Measurements from ENCODE around the gene LRRC40. TPM values are rescaled to one million over a fixed set of nuclear protein-coding genes. Genes with fewer than 3 reads are reported as not detected.
"Not testable (repeated sequence)": the region's sequence is repeated elsewhere in the genome, so short reads cannot be mapped to it uniquely, and the experiment has no call there.

LRRC40 gene
- polyA plus RNA-seq, 1 donor from 2014 or later, result 107 TPM

- Histone ChIP-seq H2AFZ (ENCODE audit: low read depth, low read length) (no peak overlapping the region), H3K79me2 (replicated peaks; ENCODE audit: insufficient read depth, low read length) (peaks cover 92% of the 10 kb centered on the region), H3K4me2 (ENCODE audit: low read length) (no peak overlapping the region), H3K9me3 (ENCODE audit: low read length) (no peaks in the 10 kb centered on the region), H4K20me1 (ENCODE audit: insufficient read depth) (no peaks in the 10 kb centered on the region), H3K4me3 (ENCODE audit: low read length) (no peak overlapping the region), H3K9me2 (ENCODE audit: insufficient read depth, low read length) (no peaks in the 10 kb centered on the region), H3K27me3 (ENCODE audit: insufficient read depth, low read depth, low read length) (no peaks in the 10 kb centered on the region), H3K9ac (ENCODE audit: low read length) (no peak overlapping the region), H3K27ac (ENCODE audit: low read length) (no peak overlapping the region), H3F3A (ENCODE audit: insufficient read depth, low read length, poor library complexity, severe bottlenecking) (no peaks in the 10 kb centered on the region), H3K36me3 (ENCODE audit: insufficient read depth, low read length) (no peaks in the 10 kb centered on the region)
- TF ChIP-seq EP300 (conservative IDR thresholded peaks at IDR 0.05; ENCODE audit: poor library complexity, severe bottlenecking) (no peak), MXI1 (conservative IDR thresholded peaks at IDR 0.05; ENCODE audit: poor library complexity, severe bottlenecking) (no peak), POLR2AphosphoS5 (IDR thresholded peaks at IDR 0.05) (no peak), EZH2 (IDR thresholded peaks at IDR 0.05; ENCODE audit: borderline replicate concordance, insufficient read depth, low read length, poor library complexity, severe bottlenecking) (no peak), SMC3 (conservative IDR thresholded peaks at IDR 0.05; ENCODE audit: poor library complexity) (no peak), RAD21 (conservative IDR thresholded peaks at IDR 0.05) (no peak), REST (IDR thresholded peaks at IDR 0.05; ENCODE audit: borderline replicate concordance) (no peak), TAF1 (IDR thresholded peaks at IDR 0.05; ENCODE audit: low read depth) (no peak)
- TF ChIP-seq, protein P1, sequence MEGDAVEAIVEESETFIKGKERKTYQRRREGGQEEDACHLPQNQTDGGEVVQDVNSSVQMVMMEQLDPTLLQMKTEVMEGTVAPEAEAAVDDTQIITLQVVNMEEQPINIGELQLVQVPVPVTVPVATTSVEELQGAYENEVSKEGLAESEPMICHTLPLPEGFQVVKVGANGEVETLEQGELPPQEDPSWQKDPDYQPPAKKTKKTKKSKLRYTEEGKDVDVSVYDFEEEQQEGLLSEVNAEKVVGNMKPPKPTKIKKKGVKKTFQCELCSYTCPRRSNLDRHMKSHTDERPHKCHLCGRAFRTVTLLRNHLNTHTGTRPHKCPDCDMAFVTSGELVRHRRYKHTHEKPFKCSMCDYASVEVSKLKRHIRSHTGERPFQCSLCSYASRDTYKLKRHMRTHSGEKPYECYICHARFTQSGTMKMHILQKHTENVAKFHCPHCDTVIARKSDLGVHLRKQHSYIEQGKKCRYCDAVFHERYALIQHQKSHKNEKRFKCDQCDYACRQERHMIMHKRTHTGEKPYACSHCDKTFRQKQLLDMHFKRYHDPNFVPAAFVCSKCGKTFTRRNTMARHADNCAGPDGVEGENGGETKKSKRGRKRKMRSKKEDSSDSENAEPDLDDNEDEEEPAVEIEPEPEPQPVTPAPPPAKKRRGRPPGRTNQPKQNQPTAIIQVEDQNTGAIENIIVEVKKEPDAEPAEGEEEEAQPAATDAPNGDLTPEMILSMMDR (IDR thresholded peaks at IDR 0.05; ENCODE audit: poor library complexity, severe bottlenecking), result no peak
Observed at GRCh38 chr1:70208292-70208691, 2.9 kb upstream of the LRRC40 start.

GRCh38 chr1:70207492-70207891, 2.1 kb upstream of the LRRC40 start:
- H3K9me3 ChIP-seq (ENCODE audit: low read length), result no peaks in the 10 kb centered on the region
- H3K36me3 ChIP-seq (ENCODE audit: insufficient read depth, low read length), result no peaks in the 10 kb centered on the region
- H3K9ac ChIP-seq (ENCODE audit: low read length), result no peak overlapping the region
- H3K4me3 ChIP-seq (ENCODE audit: low read length), result peak overlapping the region; percentile 88
- H3K4me2 ChIP-seq (ENCODE audit: low read length), result no peak overlapping the region
- no peak overlapping the region for H3K27ac ChIP-seq (ENCODE audit: low read length)
- no peaks in the 10 kb centered on the region for H3K27me3 ChIP-seq (ENCODE audit: insufficient read depth, low read depth, low read length)
- no peaks in the 10 kb centered on the region for H3F3A ChIP-seq (ENCODE audit: insufficient read depth, low read length, poor library complexity, severe bottlenecking)
- TF ChIP-seq SMC3 (conservative IDR thresholded peaks at IDR 0.05; ENCODE audit: poor library complexity), result no peak
- TF ChIP-seq REST (IDR thresholded peaks at IDR 0.05; ENCODE audit: borderline replicate concordance), result no peak
- no peaks in the 10 kb centered on the region for H4K20me1 ChIP-seq (ENCODE audit: insufficient read depth)
- H3K9me2 ChIP-seq (ENCODE audit: insufficient read depth, low read length), result no peaks in the 10 kb centered on the region
- no peak overlapping the region for H2AFZ ChIP-seq (ENCODE audit: low read depth, low read length)
- H3K79me2 ChIP-seq (replicated peaks; ENCODE audit: insufficient read depth, low read length), result peaks cover 93% of the 10 kb centered on the region

DNA sequence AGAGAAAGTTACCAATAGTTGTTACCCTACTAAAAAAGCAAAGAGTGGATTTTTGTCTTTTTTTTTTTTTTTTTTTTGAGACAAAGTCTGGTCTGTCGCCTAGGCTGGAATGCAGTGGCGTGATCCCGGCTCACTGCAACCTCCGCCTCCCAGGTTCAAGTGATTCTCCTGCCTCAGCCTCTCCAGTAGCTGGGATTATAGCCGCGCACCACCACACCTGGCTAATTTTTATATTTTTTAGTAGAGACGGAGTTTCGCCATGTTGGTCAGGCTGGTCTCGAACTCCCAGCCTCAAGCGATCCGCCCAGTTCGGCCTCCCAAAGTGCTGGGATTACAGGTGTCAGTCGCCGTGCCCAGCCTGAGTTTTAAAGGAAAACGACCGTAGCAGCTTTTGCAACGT, 1.5 kb upstream of the LRRC40 start:
- H3K27me3 ChIP-seq (ENCODE audit: insufficient read depth, low read depth, low read length); H3K9me3 ChIP-seq (ENCODE audit: low read length); H3K9me2 ChIP-seq (ENCODE audit: insufficient read depth, low read length); H3K36me3 ChIP-seq (ENCODE audit: insufficient read depth, low read length); H3K27ac ChIP-seq (ENCODE audit: low read length); H3F3A ChIP-seq (ENCODE audit: insufficient read depth, low read length, poor library complexity, severe bottlenecking); H2AFZ ChIP-seq (ENCODE audit: low read depth, low read length); H4K20me1 ChIP-seq (ENCODE audit: insufficient read depth): not testable (repeated sequence)
- peaks cover 93% of the 10 kb centered on the region for H3K79me2 ChIP-seq (replicated peaks; ENCODE audit: insufficient read depth, low read length)
- peak overlapping the region; percentile 88 for H3K4me3 ChIP-seq (ENCODE audit: low read length)
- H3K9ac ChIP-seq (ENCODE audit: low read length), result peak overlapping the region; percentile 87
- H3K4me2 ChIP-seq (ENCODE audit: low read length), result peak overlapping the region; percentile 98

All from neural cell (in vitro differentiated cells).